ENCODE results near the gene HOMER2.

DNA sequence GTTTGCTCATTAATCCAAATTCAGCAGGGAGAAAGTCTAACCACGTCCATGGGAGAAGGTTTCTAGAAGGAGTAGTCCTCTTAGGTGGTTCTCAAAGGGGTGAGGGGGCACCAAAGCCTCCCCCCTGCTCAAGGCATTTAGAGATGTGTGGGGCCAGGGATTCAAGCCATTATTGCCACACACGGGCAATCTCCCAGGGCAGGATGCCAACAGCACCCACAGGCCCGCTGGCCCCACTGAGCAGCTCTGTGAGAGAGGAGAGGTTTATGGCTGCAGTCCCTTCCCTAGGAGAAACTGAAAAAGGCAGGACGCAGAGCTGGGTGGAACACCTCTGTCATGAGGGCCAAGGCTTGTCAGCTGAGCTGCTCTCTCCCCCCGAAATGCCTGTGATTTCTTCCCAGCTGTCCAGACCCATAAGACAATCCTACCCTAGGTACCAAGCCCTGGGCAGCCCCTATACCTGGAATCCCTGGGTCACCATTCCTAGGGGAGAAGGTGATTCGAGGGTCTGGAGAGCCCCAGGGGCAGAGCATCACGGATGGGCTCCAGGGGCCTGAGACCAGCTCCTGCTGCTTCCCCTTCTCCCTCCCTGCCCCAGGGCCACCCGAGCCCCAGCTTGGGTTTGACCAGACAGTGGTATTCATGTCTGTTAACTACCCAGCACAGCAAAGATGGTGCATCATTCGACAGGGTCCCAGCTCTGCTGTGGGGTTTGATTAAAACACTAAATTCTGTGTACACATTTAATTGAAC is 104.1 kb downstream of the HOMER2 start:
- TF ChIP-seq, protein P1, sequence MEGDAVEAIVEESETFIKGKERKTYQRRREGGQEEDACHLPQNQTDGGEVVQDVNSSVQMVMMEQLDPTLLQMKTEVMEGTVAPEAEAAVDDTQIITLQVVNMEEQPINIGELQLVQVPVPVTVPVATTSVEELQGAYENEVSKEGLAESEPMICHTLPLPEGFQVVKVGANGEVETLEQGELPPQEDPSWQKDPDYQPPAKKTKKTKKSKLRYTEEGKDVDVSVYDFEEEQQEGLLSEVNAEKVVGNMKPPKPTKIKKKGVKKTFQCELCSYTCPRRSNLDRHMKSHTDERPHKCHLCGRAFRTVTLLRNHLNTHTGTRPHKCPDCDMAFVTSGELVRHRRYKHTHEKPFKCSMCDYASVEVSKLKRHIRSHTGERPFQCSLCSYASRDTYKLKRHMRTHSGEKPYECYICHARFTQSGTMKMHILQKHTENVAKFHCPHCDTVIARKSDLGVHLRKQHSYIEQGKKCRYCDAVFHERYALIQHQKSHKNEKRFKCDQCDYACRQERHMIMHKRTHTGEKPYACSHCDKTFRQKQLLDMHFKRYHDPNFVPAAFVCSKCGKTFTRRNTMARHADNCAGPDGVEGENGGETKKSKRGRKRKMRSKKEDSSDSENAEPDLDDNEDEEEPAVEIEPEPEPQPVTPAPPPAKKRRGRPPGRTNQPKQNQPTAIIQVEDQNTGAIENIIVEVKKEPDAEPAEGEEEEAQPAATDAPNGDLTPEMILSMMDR (IDR thresholded peaks at IDR 0.05), result no peak
- TF ChIP-seq POLR2A (IDR thresholded peaks at IDR 0.05) (no peak), POLR2AphosphoS5 (IDR thresholded peaks at IDR 0.05; ENCODE audit: insufficient read depth in 1 of 2, low read depth in 1 of 2) (no peak)

Data from vagina (tissue), 2 donors.